HepG2 (cell line): Measurements from ENCODE around the gene LIM2. TPM values are rescaled to one million over a fixed set of nuclear protein-coding genes. Genes with fewer than 3 reads are reported as not detected.

Experiments
- ATRX ChIP-seq: sonication (generic); formaldehyde crosslinking; IDR thresholded peaks from 2 replicates; pipeline ENCODE4 v1.4.0; 2020; ENCODE audit warnings: missing genetic modification reagents, borderline replicate concordance
- BRF2 ChIP-seq: sonication (generic); formaldehyde crosslinking; IDR thresholded peaks from 2 replicates; pipeline ENCODE4 v1.8.1; 2022; ENCODE audit warnings: mild to moderate bottlenecking, missing genetic modification reagents
- CSRNP1 ChIP-seq: sonication (generic); formaldehyde crosslinking; IDR thresholded peaks from 2 replicates; pipeline ENCODE4 v1.8.1; 2023; ENCODE audit warnings: mild to moderate bottlenecking, missing genetic modification reagents
- DMTF1 ChIP-seq: sonication (generic); formaldehyde crosslinking; IDR thresholded peaks from 2 replicates; pipeline ENCODE4 v1.4.0; 2020; ENCODE audit warnings: mild to moderate bottlenecking, missing genetic modification reagents
- EP300 ChIP-seq, 3 experiments: sonication (generic) in 1 of 3; formaldehyde crosslinking in 1 of 3; IDR thresholded peaks; 2 replicates each; pipeline versions ENCODE4 v1.5.1 to v1.6.1; 2011 to 2020; ENCODE audit warnings: low read depth in 2 of 3, low read length in 2 of 3, borderline replicate concordance in 1 of 3, improper control_type of control experiment in 1 of 3, mild to moderate bottlenecking in 1 of 3, missing genetic modification reagents in 1 of 3, moderate library complexity in 1 of 3
- MIXL1 ChIP-seq: IDR thresholded peaks from 2 replicates; pipeline ENCODE4 v1.6.1; 2016
- NCOA5 ChIP-seq: sonication (generic); formaldehyde crosslinking; IDR thresholded peaks from 2 replicates; pipeline ENCODE4 v1.4.0; 2020; ENCODE audit warnings: missing genetic modification reagents
- NFKB2 ChIP-seq: sonication (generic); formaldehyde crosslinking; IDR thresholded peaks from 2 replicates; pipeline ENCODE4 v1.4.0; 2020; ENCODE audit warnings: missing genetic modification reagents, borderline replicate concordance
- POGZ ChIP-seq: sonication (generic); formaldehyde crosslinking; IDR thresholded peaks from 2 replicates; pipeline ENCODE4 v1.4.0; 2020; ENCODE audit warnings: mild to moderate bottlenecking, missing genetic modification reagents
- POLR2AphosphoS2 ChIP-seq: IDR thresholded peaks from 2 replicates; pipeline ENCODE4 v1.6.1; 2011; ENCODE audit warnings: low read depth, low read length, improper control_type of control experiment
- RBFOX2 ChIP-seq: fragments of 200-400 bp; formaldehyde crosslinking; IDR thresholded peaks from 2 replicates; pipeline ENCODE4 v1.6.1; 2017; ENCODE audit warnings: low read depth, mild to moderate bottlenecking, low read length
- SALL1 ChIP-seq: sonication (generic); formaldehyde crosslinking; IDR thresholded peaks from 2 replicates; pipeline ENCODE4 v1.8.0; 2022; ENCODE audit warnings: mild to moderate bottlenecking, missing genetic modification reagents
- YEATS2 ChIP-seq: sonication (generic); formaldehyde crosslinking; IDR thresholded peaks from 2 replicates; pipeline ENCODE4 v1.4.0; 2020; ENCODE audit warnings: missing genetic modification reagents, borderline replicate concordance
- ZFP36L2 ChIP-seq: sonication (generic); formaldehyde crosslinking; IDR thresholded peaks from 2 replicates; pipeline ENCODE4 v1.4.0; 2020; ENCODE audit warnings: missing genetic modification reagents
- ZKSCAN8 ChIP-seq: IDR thresholded peaks from 2 replicates; pipeline ENCODE4 v1.6.1; 2016; ENCODE audit warnings: borderline replicate concordance, missing genetic modification reagents, missing compliant biosample characterization
- ZNF275 ChIP-seq: sonication (generic); formaldehyde crosslinking; IDR thresholded peaks from 2 replicates; pipeline ENCODE4 v1.8.0; 2022; ENCODE audit warnings: missing genetic modification reagents, mild to moderate bottlenecking, inconsistent platforms, borderline replicate concordance
- ZNF44 ChIP-seq: sonication (generic); formaldehyde crosslinking; IDR thresholded peaks from 2 replicates; pipeline ENCODE4 v1.5.1; 2020; ENCODE audit warnings: mild to moderate bottlenecking, missing genetic modification reagents
- ZNF564 ChIP-seq: sonication (generic); formaldehyde crosslinking; IDR thresholded peaks from 2 replicates; pipeline ENCODE4 v1.8.1; 2023; ENCODE audit warnings: mild to moderate bottlenecking, missing genetic modification reagents
- ZNF580 ChIP-seq: IDR thresholded peaks from 2 replicates; pipeline ENCODE4 v1.6.1; 2016; ENCODE audit warnings: low read depth, borderline replicate concordance
- ZNF605 ChIP-seq: sonication (generic); formaldehyde crosslinking; IDR thresholded peaks from 2 replicates; pipeline ENCODE4 v1.8.0; 2022; ENCODE audit warnings: mild to moderate bottlenecking, missing genetic modification reagents
- ZNF878 ChIP-seq: sonication (generic); formaldehyde crosslinking; IDR thresholded peaks from 2 replicates; pipeline ENCODE4 v1.8.1; 2023; ENCODE audit warnings: mild to moderate bottlenecking, missing genetic modification reagents, moderate library complexity
- ZNF883 ChIP-seq: sonication (generic); formaldehyde crosslinking; IDR thresholded peaks from 2 replicates; pipeline ENCODE4 v1.5.1; 2020; ENCODE audit warnings: mild to moderate bottlenecking, missing genetic modification reagents; ENCODE audit errors: not compliant biosample characterization
- polyA plus RNA-seq, 8 experiments: library from polyadenylated mRNA; depleted of rRNA in 3 of 8; stranded (reverse) in 7 of 8; unstranded in 1 of 8; fragments of >200 nt; fragmentation: Illumina TruSeq in 4 of 8; extraction: Trizol in 4 of 8; gene quantifications; 2 replicates each; pipeline versions ENCODE4 v1.2.1 to v1.2.3, GENCODE V29; 2011 to 2016; ENCODE audit warnings: low read depth in 4 of 8, missing spikeins in 1 of 8, mixed read lengths in 1 of 8; ENCODE audit not compliant: insufficient read depth in 1 of 8
- total RNA-seq, 5 experiments: library from RNA; depleted of rRNA; stranded (reverse); fragments of >200 nt; fragmentation: Illumina TruSeq; extraction: Trizol; gene quantifications; 2 replicates each; pipeline ENCODE4 v1.2.3, GENCODE V29; 2016; ENCODE audit warnings: low read depth in 1 of 5

The LIM2 gene
- total and polyA plus RNA-seq, 2 of the 13 experiments (the other 11 are each of a cell fraction or from before 2014, with no cell fraction given), result 1.3 TPM; not detected in 1

GRCh38 chr19:51394050-51394836 lies 6.5 kb upstream of the LIM2 start (continued):
- TF ChIP-seq ZNF605 (CRISPR knock-in tag) (peak; percentile 89), ATRX (no peak), DMTF1 (CRISPR knock-in tag) (no peak), POLR2AphosphoS2 (no peak), BRF2 (peak; percentile 83), ZNF883 (CRISPR knock-in tag) (peak; percentile 20), ZKSCAN8 (no peak), MIXL1 (CRISPR knock-in tag) (peak; percentile 67; the same call in 1 of the 2 replicates), CSRNP1 (CRISPR knock-in tag) (0 out of 2 replicates have a peak, but pooled peaks have one; percentile 47), RBFOX2 (no peak), ZFP36L2 (CRISPR knock-in tag) (no peak), EP300 (IDR thresholded peaks at IDR 0.05; ENCODE audit: low read depth in 2 of 2, low read length in 2 of 2) (no peak), EP300 (CRISPR knock-in tag; IDR thresholded peaks at IDR 0.05; ENCODE audit: borderline replicate concordance) (no peak), ZNF275 (peak; percentile 88; the same call in 1 of the 2 replicates), NFKB2 (peak; percentile 56; the same call in 1 of the 2 replicates), NCOA5 (CRISPR knock-in tag) (no peak), SALL1 (CRISPR knock-in tag) (peak; percentile 76), ZNF878 (CRISPR knock-in tag) (peak; percentile 90), YEATS2 (CRISPR knock-in tag) (peak; percentile 83), ZNF44 (CRISPR knock-in tag) (no peak), POGZ (CRISPR knock-in tag) (peak; percentile 48; the same call in 1 of the 2 replicates), ZNF580 (CRISPR knock-in tag) (peak; percentile 62; the same call in 1 of the 2 replicates), ZNF564 (CRISPR knock-in tag) (0 out of 2 replicates have a peak, but pooled peaks have one; percentile 61)
